HG02943 (cell line): Measurements from ENCODE around the gene C1orf52.
"Not testable (repeated sequence)": the region's sequence is repeated elsewhere in the genome, so short reads cannot be mapped to it uniquely, and the experiment has no call there.

Experiments used
- ATAC-seq: cut with Tn5 transposase; IDR thresholded peaks from one replicate; pipeline ENCODE4 v1.9.1; 2021; ENCODE audit warnings: mild to moderate bottlenecking, low read depth, moderate library complexity; ENCODE audit not compliant: unreplicated experiment

The C1orf52 gene

GRCh38 chr1:85279458-85280080, 20.1 kb upstream of the C1orf52 start:
- ATAC-seq: no peak

GRCh38 chr1:85278853-85279314, 19.4 kb upstream of the C1orf52 start:
- ATAC-seq: no peak

GRCh38 chr1:85277802-85278201, 18.3 kb upstream of the C1orf52 start:
- ATAC-seq: no peak

DNA sequence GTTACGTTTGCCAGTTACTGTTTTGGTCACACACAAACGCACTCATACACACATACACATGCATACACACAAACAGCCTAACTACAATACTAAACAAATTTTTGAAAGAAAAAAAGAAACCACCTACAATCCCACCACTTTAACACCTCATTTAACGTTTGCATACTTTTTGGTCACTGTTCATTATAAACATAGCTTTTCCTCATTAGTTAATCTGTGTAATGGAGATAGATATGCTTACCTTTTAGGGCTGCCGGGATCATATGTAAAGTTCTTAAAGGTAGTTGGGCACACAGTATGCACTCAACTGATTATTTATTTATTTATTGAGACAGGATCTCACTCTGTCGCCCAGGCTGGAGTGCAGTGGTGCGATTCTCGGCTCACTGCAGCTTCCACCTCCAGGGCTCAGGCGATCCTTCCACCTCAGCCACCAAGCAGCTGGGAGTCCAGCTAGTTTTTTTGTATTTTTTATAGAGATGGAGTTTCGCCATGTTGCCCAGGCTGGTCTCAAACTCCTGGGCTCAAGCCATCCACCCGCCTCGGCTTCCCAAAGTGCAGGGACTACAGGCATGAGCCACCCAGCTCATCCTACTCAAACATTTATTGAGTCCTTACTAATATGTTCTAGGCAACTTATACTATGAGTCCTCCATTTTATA, 17.6 kb upstream of the C1orf52 start:
- no peak for ATAC-seq

DNA sequence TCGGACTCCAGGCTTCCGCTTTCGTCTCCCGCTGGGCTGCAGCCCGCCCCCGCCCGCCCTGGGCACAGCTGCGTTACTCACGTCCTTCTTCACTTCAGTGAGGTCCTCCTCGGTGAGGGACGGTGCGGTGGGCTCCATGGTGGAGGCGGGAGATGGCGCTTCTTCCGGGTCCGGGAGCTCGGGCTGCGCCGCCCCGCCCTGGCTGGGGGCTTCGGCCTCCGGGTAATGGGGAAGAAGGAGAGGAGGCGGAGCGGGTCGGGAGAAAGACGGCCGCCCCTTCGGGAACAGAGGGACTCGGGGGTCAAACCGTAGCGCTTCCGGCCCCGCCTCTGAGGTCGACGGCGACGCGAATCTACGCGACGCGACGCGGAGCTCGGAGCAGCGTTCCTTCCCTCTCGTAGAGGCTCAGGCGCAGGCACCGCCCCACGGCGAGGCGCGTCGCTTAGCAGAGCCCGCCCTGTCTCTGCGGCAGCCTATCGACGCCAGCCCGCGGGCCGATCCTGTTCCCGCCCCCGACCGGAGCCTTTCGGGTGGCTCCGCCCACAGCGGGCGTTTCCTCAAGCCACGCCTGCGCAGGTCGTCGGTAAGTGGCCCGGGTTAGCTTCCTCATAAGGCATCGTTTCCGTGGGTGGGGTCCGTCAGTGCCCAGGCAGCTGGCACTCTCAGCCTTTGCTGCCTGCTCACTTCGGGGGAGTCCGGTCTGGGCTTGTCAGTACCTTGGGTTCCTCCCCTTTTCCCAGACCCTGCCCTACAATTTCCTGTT, 16.9 kb upstream of the C1orf52 start, which contains the start of gene BCL10:
TSS of gene BCL10 (minus strand) at position 418 of the 763 bp plus-strand sequence. CDS start at position 138, 280 bp downstream.
- ATAC-seq: peak; percentile 96

- ATAC-seq: no peak
Measured at GRCh38 chr1:85275701-85276214, 16.3 kb upstream of the C1orf52 start.

- ATAC-seq: no peak
Measured at GRCh38 chr1:85274969-85275453, 15.5 kb upstream of the C1orf52 start.

DNA sequence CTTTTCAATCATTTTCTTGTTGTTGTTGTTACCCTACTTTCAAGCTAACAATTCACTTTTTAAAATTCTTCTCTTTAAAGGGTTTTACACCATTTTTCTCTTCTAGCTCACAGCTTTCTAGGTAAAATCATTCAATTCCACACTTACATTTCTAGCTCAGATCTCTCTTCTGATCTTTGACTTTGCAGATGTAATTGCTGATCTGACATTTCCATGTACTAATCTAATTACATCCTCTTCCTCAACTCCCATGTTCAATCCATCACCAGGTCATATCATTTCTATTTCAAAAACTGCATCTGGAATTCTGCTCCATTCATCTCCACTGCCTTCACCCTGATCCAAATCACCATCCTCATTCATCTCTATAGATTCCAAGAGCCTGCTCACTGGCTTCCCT, 13.9 kb upstream of the C1orf52 start:
- no peak for ATAC-seq

DNA sequence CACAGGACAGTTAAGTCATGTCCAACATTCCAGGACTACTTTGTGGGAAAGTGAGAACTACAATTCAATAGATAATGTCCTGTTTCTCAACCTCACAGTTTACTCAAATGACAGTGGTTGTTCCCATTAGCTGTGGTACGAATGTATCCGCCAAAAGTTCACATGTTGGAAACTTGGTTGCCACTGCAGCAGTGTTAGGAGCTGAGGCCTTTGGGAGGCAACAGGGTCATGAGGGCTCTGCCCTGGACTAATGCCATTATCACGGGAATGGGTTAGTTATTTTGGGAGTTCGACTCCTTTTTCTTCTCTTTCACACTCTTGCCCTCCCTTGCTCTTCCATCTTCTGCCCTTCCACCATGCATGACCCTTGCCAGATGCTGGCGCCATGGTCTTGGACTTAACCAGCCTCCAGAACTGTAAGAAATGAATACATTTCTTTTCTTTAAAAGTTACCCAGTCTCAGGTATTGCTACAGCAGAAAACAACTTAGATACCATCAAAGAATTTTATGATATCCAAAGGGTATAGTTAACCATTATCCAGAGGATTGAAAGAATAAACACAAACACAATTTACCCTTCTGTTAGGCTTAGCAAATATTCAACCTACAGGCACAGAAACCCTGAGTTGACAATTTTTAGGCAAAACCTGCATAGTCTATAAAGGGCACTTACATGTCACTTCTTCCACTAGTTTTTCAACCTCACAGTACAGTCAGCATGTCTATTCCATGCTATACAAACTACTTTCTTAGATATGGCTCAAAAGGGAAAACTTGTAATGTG, 9.5 kb upstream of the C1orf52 start:
- no peak for ATAC-seq

DNA sequence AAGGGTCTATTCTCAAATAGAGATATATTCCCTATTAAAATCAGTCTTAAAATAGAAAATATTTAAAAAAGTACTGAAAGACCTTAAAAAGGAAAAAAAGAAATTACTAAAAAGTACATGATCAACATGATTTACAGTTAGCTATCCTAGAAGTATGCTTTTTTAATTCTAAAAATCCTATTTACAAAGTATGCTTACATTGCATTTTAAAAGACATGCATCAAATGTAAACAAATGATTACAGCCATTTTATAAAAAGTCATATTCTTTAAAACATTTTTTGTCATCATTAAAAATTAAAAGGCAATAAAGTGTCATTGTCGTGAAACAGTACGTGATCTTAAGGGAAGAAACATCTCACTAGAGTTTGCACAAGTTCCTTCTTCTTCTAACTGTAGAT, 7.9 kb upstream of the C1orf52 start:
- no peak for ATAC-seq

DNA sequence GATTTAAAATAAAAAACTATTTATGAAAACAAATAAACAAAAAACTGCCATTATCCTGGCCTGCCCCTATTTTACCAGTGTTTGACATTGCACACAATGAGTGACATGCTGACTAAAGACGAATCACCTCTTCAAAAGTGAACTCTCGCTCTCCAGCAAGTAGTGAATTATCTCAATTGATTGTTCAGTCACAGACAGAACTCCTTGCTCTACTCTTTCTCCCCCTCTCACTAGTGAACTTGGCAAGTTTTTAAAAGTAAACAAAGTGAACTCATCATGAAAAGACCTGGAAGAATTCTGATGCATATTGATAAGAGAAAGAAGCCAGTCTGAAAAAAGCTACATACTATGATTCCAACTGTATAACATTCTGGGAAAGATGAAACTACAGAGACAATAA, 4.7 kb upstream of the C1orf52 start:
- ATAC-seq: no peak

- no peak for ATAC-seq
Measured at GRCh38 chr1:85262985-85263384, 3.5 kb upstream of the C1orf52 start.

DNA sequence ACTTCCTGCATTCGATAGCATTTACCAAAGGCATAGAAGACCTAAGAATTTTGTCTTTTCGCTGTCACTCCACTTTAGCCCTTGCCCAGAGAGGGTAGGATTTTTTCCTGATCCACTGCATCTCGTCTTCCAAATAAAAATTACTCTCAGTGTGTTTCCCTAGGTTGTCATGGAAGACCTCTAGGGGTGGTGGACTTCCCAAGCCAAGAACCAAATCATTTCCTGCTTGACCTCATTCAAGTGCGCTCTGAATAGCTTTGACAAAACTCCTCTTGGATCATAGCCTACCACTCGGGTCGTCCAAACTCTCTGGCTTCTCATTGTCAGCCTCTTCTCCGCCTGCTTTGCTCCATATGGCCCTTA, 431 bp upstream of the C1orf52 start:
- no peak for ATAC-seq

- no peak for ATAC-seq
Measured at GRCh38 chr1:85258536-85259117, 835 bp downstream of the C1orf52 start.

GRCh38 chr1:85249042-85249441, 10.4 kb downstream of the C1orf52 start:
- ATAC-seq: not testable (repeated sequence)

DNA sequence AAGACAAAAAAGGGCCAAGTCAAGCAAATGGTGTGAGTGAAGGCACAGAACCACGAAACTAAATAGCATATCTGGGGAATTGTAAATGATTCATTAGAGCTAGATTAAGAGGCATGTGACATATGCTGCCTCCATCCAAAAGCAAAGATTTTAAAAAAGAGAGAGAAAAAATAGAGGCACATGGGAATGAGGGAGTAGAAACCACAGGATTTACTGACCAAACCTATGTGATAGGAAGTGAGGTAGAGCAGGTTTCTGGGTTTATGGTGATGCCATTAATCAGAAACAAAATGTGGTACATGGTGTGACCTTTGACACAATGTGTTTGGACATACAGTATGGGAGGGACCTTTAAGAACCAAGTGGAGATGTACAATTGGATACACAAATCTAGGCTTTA, 13.6 kb downstream of the C1orf52 start:
- no peak for ATAC-seq

DNA sequence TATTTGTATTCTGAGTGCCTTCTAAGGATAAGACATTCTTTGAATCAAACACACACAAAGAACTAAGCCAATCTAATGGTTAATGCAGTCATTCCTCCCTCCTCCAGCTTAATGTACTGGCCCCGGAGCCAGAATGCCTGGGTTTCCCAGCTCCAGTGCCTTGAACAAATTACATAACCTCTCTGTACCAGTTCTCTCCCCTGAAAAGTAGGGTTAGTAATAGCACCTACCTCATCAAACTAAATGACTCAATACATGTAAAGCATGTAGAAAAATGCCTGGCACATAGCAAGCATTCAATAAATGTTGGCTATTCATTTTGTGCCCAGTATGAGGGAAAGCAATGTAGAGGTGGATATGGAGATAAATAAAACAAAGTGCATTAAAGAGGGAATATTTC, 14.0 kb downstream of the C1orf52 start:
- no peak for ATAC-seq

DNA sequence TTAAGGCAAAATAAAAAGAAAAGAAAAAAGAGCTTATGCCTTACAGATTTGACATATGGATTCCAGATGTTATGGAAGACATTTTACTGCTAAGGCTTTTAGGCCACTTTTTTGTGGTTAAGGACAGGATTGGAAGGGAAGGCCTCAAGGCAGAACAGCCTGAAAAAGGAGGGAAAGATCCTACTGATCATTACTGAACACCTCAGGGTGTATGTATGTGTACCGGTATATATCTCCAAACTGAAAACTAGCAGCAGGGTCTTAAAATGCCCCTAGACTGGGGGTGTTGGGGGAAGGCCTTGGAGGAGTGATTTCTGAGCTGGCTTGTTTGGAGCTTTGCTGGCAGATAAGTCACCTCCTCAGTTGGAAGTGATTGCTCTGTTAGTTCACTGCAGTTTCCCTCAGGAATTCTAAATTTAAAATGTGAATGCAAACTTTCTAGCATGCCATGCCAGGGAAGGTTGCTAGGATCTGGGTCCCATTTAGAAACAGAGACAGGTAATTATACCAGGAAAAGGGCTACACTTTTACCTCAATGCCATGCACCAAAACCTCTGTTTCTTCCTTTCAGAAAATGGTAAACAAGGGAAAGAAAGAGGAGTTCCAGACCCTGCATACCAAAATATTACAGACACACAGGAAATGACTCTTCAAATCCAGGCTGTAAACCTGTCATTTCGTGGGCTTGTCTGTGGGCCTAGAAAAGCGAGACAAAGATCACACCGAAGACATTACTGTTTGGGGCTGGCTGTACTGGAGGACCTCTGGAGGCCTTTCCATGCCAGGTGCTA, 15.0 kb downstream of the C1orf52 start:
- no peak for ATAC-seq

DNA sequence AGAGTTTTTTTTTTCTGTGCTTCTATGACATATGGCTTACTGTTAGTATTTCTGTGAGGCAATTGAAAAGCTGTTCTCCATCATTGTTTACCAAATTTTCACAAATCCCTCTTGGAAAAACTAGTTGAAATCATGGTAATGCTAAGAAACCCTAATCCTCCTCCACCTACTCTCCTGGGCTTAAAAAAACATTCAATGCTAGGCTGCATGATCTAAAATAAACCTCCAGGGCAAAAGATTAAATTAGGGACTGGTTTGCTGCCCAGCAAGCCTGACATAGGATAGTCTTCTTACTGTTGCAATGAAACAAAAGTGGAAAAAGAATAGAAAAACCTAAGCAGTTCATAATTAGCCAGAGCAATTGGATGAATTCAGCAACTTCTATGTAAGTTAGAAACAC, 16.1 kb downstream of the C1orf52 start:
- no peak for ATAC-seq
